H1 (cell line): ENCODE results near the gene MMP24OS.

Experiments
- CREB1 ChIP-seq: IDR thresholded peaks from 2 replicates; pipeline ENCODE4 v1.6.1; 2012; ENCODE audit warnings: inconsistent platforms
- CTCF ChIP-seq, 3 experiments: IDR thresholded peaks; 1 replicate in 2 of 3; 2 replicates in 1 of 3; pipeline versions ENCODE4 v1.5.1 to v1.6.1; 2011; ENCODE audit warnings: low read length in 3 of 3, mild to moderate bottlenecking in 3 of 3, inconsistent platforms in 2 of 3, low read depth in 1 of 3, moderate library complexity in 1 of 3; ENCODE audit not compliant: insufficient read depth in 1 of 3; ENCODE audit errors: control extremely low read depth in 1 of 3
- EZH2 ChIP-seq: fragments of 200-600 bp; sonication (generic); IDR thresholded peaks from 2 replicates; pipeline ENCODE4 v1.7.1; 2012; ENCODE audit warnings: low read depth, mild to moderate bottlenecking, moderate library complexity, low read length, inconsistent platforms; ENCODE audit not compliant: severe bottlenecking
- KDM1A ChIP-seq: fragments of 200-600, 300-600 bp; sonication (generic); IDR thresholded peaks from 2 replicates; pipeline ENCODE4 v1.7.1; 2016; ENCODE audit warnings: mild to moderate bottlenecking, low read length, borderline replicate concordance
- MAFK ChIP-seq: IDR thresholded peaks from 2 replicates; pipeline ENCODE4 v1.6.1; 2012; ENCODE audit warnings: low read depth, mild to moderate bottlenecking, improper control_type of control experiment, low read length
- POLR2AphosphoS5 ChIP-seq: IDR thresholded peaks from 2 replicates; pipeline ENCODE4 v1.6.1; 2011; ENCODE audit warnings: low read depth, low read length
- YY1 ChIP-seq: IDR thresholded peaks from 2 replicates; pipeline ENCODE4 v1.6.1; 2011; ENCODE audit warnings: low read depth, mild to moderate bottlenecking, low read length

- TF ChIP-seq CTCF (IDR thresholded peaks at IDR 0.05; ENCODE audit: control extremely low read depth in 1 of 3, insufficient read depth in 1 of 3, low read depth in 1 of 3, low read length in 3 of 3) = no peak
- TF ChIP-seq EZH2 = no peak
- TF ChIP-seq YY1 = no peak
- no peak for TF ChIP-seq CREB1
- TF ChIP-seq MAFK = no peak
- no peak for TF ChIP-seq KDM1A
- no peak for TF ChIP-seq POLR2AphosphoS5
Observed at GRCh38 chr20:35295674-35296073, 17.8 kb upstream of the MMP24OS start.
